H1 (cell line): ENCODE measurements around the gene FARS2. TPM values are rescaled to one million over a fixed set of nuclear protein-coding genes. Genes with fewer than 3 reads are reported as not detected.

ENCODE experiments used
- CTCF ChIA-PET: fragments of 300-600 bp; sonication (Branson Sonifier 250); formaldehyde crosslinking; loops from one replicate; lab custom pipeline; 2021; ENCODE audit not compliant: partially characterized antibody; lab: Charles Lee
- POLR2A ChIA-PET: fragments of 300-600 bp; sonication (Branson Sonifier 250); formaldehyde crosslinking; loops from one replicate; lab custom pipeline; 2021; ENCODE audit warnings: inconsistent platforms; ENCODE audit not compliant: partially characterized antibody; lab: Charles Lee
- DNase-seq, 2 experiments: peaks; one replicate each; pipeline versions ENCODE4 v3.0.0 to v3.0.0-alpha.2; 2010 to 2022; ENCODE audit warnings: low spot score in 2 of 2, low read depth in 1 of 2, mixed read lengths in 1 of 2
- FAIRE-seq: peaks from 2 replicates; lab custom pipeline; 2011; peaks lifted over from hg19 to GRCh38; lab: Jason Lieb, UNC
- H2AFZ ChIP-seq: 2 replicates; pipeline ENCODE4 v1.8.1; 2012; ENCODE audit warnings: low read length, inconsistent platforms
- H2AK5ac ChIP-seq: 2 replicates; pipeline ENCODE4 v1.6.1; 2013; ENCODE audit warnings: low read depth, low read length
- H2BK120ac ChIP-seq: replicated peaks from 2 replicates; pipeline ENCODE3; 2013; ENCODE audit warnings: low read depth, low read length, inconsistent platforms
- H2BK12ac ChIP-seq: 2 replicates; pipeline ENCODE4 v1.6.1; 2013; ENCODE audit warnings: low read depth, low read length
- H2BK15ac ChIP-seq: 2 replicates; pipeline ENCODE4 v1.6.1; 2013; ENCODE audit warnings: low read length
- H2BK20ac ChIP-seq: 2 replicates; pipeline ENCODE4 v1.6.1; 2013; ENCODE audit warnings: low read length
- H2BK5ac ChIP-seq: 2 replicates; pipeline ENCODE4 v1.6.1; 2013; ENCODE audit warnings: low read depth, low read length
- H3K14ac ChIP-seq: 2 replicates; pipeline ENCODE4 v1.6.1; 2013; ENCODE audit warnings: inconsistent platforms; ENCODE audit not compliant: insufficient read length
- H3K18ac ChIP-seq: 2 replicates; pipeline ENCODE4 v1.6.1; 2013; ENCODE audit warnings: low read length; ENCODE audit errors: extremely low read depth
- H3K23ac ChIP-seq: 2 replicates; pipeline ENCODE4 v1.6.1; 2013; ENCODE audit warnings: inconsistent platforms; ENCODE audit not compliant: insufficient read length
- H3K23me2 ChIP-seq: 2 replicates; pipeline ENCODE4 v1.6.1; 2013; ENCODE audit warnings: low read depth, low read length
- H3K27ac ChIP-seq: 2 replicates; pipeline ENCODE4 v1.6.1; 2011; ENCODE audit warnings: low read depth, low read length, inconsistent platforms
- H3K27me3 ChIP-seq, 4 experiments: replicated peaks in 1 of 4; 1 replicate in 1 of 4; 2 replicates in 3 of 4; pipeline versions ENCODE4 v1.6.1 to v1.8.1; 2011 to 2013; ENCODE audit warnings: low read length in 3 of 4, mild to moderate bottlenecking in 3 of 4, inconsistent platforms in 2 of 4, mixed read lengths in 2 of 4, moderate library complexity in 1 of 4; ENCODE audit not compliant: control insufficient read depth in 3 of 4, insufficient read depth in 3 of 4; ENCODE audit errors: extremely low read depth in 1 of 4
- H3K36me3 ChIP-seq, 4 experiments: 2 replicates each; pipeline versions ENCODE4 v1.6.1 to v1.8.1; 2011 to 2013; ENCODE audit warnings: mild to moderate bottlenecking in 4 of 4, low read length in 3 of 4, moderate library complexity in 2 of 4, control low read depth in 1 of 4, inconsistent platforms in 1 of 4; ENCODE audit not compliant: insufficient read depth in 4 of 4, control insufficient read depth in 2 of 4
- H3K4ac ChIP-seq: replicated peaks from 2 replicates; pipeline ENCODE3; 2013; ENCODE audit warnings: low read length, low read depth, mixed read lengths, inconsistent platforms; ENCODE audit not compliant: insufficient read length
- H3K4me1 ChIP-seq, 4 experiments: replicated peaks in 1 of 4; 1 replicate in 1 of 4; 2 replicates in 3 of 4; pipeline versions ENCODE4 v1.6.1 to v1.8.1; 2011 to 2013; ENCODE audit warnings: low read length in 3 of 4, inconsistent platforms in 2 of 4, mixed read lengths in 1 of 4; ENCODE audit not compliant: insufficient read depth in 4 of 4, control insufficient read depth in 3 of 4
- H3K4me2 ChIP-seq, 2 experiments: 2 replicates each; pipeline versions ENCODE4 v1.6.1 to v1.8.1; 2011 to 2013; ENCODE audit warnings: low read depth in 2 of 2, low read length in 2 of 2, control low read depth in 1 of 2, inconsistent platforms in 1 of 2, mild to moderate bottlenecking in 1 of 2; ENCODE audit not compliant: insufficient read depth in 1 of 2
- H3K4me3 ChIP-seq, 4 experiments: fragments of 200-600, 300-600 bp in 1 of 4; sonication (generic), shearing (Covaris generic), sonication (Bioruptor Twin) in 1 of 4; 2 replicates each; pipeline versions ENCODE4 v1.5.1 to v1.8.1; 2011 to 2016; ENCODE audit warnings: low read length in 4 of 4, low read depth in 3 of 4, control low read depth in 2 of 4, inconsistent platforms in 2 of 4, mild to moderate bottlenecking in 2 of 4, mixed read lengths in 1 of 4, moderate library complexity in 1 of 4; ENCODE audit not compliant: insufficient read depth in 2 of 4; ENCODE audit errors: extremely low read depth in 1 of 4
- H3K56ac ChIP-seq: replicated peaks from 2 replicates; pipeline ENCODE3; 2013; ENCODE audit warnings: low read depth, mild to moderate bottlenecking, mixed read lengths, low read length, inconsistent platforms; ENCODE audit not compliant: insufficient read length
- H3K79me1 ChIP-seq: 2 replicates; pipeline ENCODE4 v1.6.1; 2013; ENCODE audit warnings: low read depth, low read length, control low read depth
- H3K79me2 ChIP-seq, 2 experiments: 2 replicates each; pipeline versions ENCODE4 v1.6.1 to v1.8.1; 2012 to 2013; ENCODE audit warnings: low read length in 2 of 2, mild to moderate bottlenecking in 2 of 2, inconsistent platforms in 1 of 2; ENCODE audit not compliant: insufficient read depth in 2 of 2, control insufficient read depth in 1 of 2
- H3K9ac ChIP-seq, 4 experiments: replicated peaks in 1 of 4; 1 replicate in 1 of 4; 2 replicates in 3 of 4; pipeline versions ENCODE4 v1.6.1 to v1.8.1; 2011 to 2013; ENCODE audit warnings: low read depth in 3 of 4, low read length in 3 of 4, control low read depth in 2 of 4, mild to moderate bottlenecking in 2 of 4, moderate library complexity in 2 of 4, inconsistent platforms in 1 of 4; ENCODE audit errors: extremely low read depth in 1 of 4
- H3K9me3 ChIP-seq, 2 experiments: 2 replicates each; pipeline versions ENCODE4 v1.6.1 to v1.8.1; 2012 to 2013; ENCODE audit warnings: mild to moderate bottlenecking in 2 of 2, moderate library complexity in 2 of 2, control low read depth in 1 of 2, inconsistent platforms in 1 of 2, low read depth in 1 of 2, low read length in 1 of 2, mixed read lengths in 1 of 2; ENCODE audit not compliant: insufficient read depth in 2 of 2
- H4K20me1 ChIP-seq, 2 experiments: replicated peaks in 1 of 2; 2 replicates each; pipeline versions ENCODE3 to v1.8.1; 2011 to 2013; ENCODE audit warnings: inconsistent platforms in 2 of 2, low read length in 2 of 2, mild to moderate bottlenecking in 1 of 2; ENCODE audit not compliant: insufficient read depth in 2 of 2, control insufficient read depth in 1 of 2
- H4K5ac ChIP-seq: 2 replicates; pipeline ENCODE4 v1.6.1; 2013; ENCODE audit warnings: low read length, low read depth, mixed read lengths, inconsistent platforms; ENCODE audit not compliant: insufficient read length
- H4K8ac ChIP-seq: 2 replicates; pipeline ENCODE4 v1.8.0; 2013; ENCODE audit warnings: mild to moderate bottlenecking, moderate library complexity, low read length, inconsistent platforms; ENCODE audit not compliant: insufficient read depth; ENCODE audit errors: extremely low read depth
- H4K91ac ChIP-seq: replicated peaks from 2 replicates; pipeline ENCODE3; 2013; ENCODE audit warnings: low read length, mixed read lengths, inconsistent platforms; ENCODE audit not compliant: insufficient read length
- BRCA1 ChIP-seq: IDR thresholded peaks from 2 replicates; pipeline ENCODE4 v1.6.1; 2012; ENCODE audit warnings: low read depth, low read length, improper control_type of control experiment
- CREB1 ChIP-seq: IDR thresholded peaks from 2 replicates; pipeline ENCODE4 v1.6.1; 2012; ENCODE audit warnings: inconsistent platforms
- CTCF ChIP-seq, 3 experiments: IDR thresholded peaks; 1 replicate in 2 of 3; 2 replicates in 1 of 3; pipeline versions ENCODE4 v1.5.1 to v1.6.1; 2011; ENCODE audit warnings: low read length in 3 of 3, mild to moderate bottlenecking in 3 of 3, inconsistent platforms in 2 of 3, low read depth in 1 of 3, moderate library complexity in 1 of 3; ENCODE audit not compliant: insufficient read depth in 1 of 3; ENCODE audit errors: control extremely low read depth in 1 of 3
- MAFK ChIP-seq: IDR thresholded peaks from 2 replicates; pipeline ENCODE4 v1.6.1; 2012; ENCODE audit warnings: low read depth, mild to moderate bottlenecking, improper control_type of control experiment, low read length
- NANOG ChIP-seq: IDR thresholded peaks from 2 replicates; pipeline ENCODE4 v1.6.1; 2011; ENCODE audit warnings: low read length, low read depth, mild to moderate bottlenecking, inconsistent platforms; ENCODE audit not compliant: insufficient read depth, poor library complexity, severe bottlenecking
- RBBP5 ChIP-seq: IDR thresholded peaks from 2 replicates; pipeline ENCODE4 v1.7.1; 2012; ENCODE audit warnings: low read depth, mild to moderate bottlenecking, inconsistent platforms, low read length, moderate library complexity, borderline replicate concordance
- SAP30 ChIP-seq: fragments of 300-600 bp; sonication (generic); IDR thresholded peaks from 2 replicates; pipeline ENCODE4 v1.7.1; 2012; ENCODE audit warnings: low read length, moderate library complexity, mild to moderate bottlenecking, inconsistent platforms; ENCODE audit not compliant: insufficient read depth, insufficient replicate concordance
- SP1 ChIP-seq: IDR thresholded peaks from 2 replicates; pipeline ENCODE4 v1.6.1; 2011; ENCODE audit warnings: low read depth, low read length
- TBP ChIP-seq: IDR thresholded peaks from 2 replicates; pipeline ENCODE4 v1.6.1; 2011; ENCODE audit warnings: low read depth, low read length, improper control_type of control experiment
- YY1 ChIP-seq: IDR thresholded peaks from 2 replicates; pipeline ENCODE4 v1.6.1; 2011; ENCODE audit warnings: low read depth, mild to moderate bottlenecking, low read length
- WGBS, 2 experiments: shearing (Covaris generic) in 1 of 2; methylation state at CpG; one replicate each; pipeline versions ENCODE4 v1.1.6 to v1.1.7; 2013 to 2015; ENCODE audit warnings: low lambda C conversion rate in 2 of 2, mixed read lengths in 2 of 2, inconsistent platforms in 1 of 2, low coverage in 1 of 2, missing lambda C conversion rate in 1 of 2; ENCODE audit not compliant: insufficient replicate concordance in 2 of 2, insufficient coverage in 1 of 2, insufficient read length in 1 of 2; ENCODE audit errors: extremely low coverage in 1 of 2, missing lambda C conversion rate in 1 of 2; 5-methylcytosine and 5-hydroxymethylcytosine counted together
- polyA plus RNA-seq, 7 experiments: library from polyadenylated mRNA; depleted of rRNA in 3 of 7; stranded (reverse) in 5 of 7; unstranded in 2 of 7; fragments of >200 nt in 5 of 7; fragments of 200-250 nt in 2 of 7; gene quantifications; 1 replicate in 5 of 7; 2 replicates in 1 of 7; 4 replicates in 1 of 7; pipeline versions ENCODE4 v1.2.1 to v1.2.3, GENCODE V29; 2011 to 2013; ENCODE audit warnings: missing spikeins in 2 of 7, mixed read lengths in 2 of 7
- total RNA-seq: library from RNA; stranded (reverse); fragmentation: NEBNext Ultra II Directional; extraction: Animal tissue kit (Norgen Biotek cat#: 25700); gene quantifications from 2 replicates; pipeline ENCODE4 v1.2.1, GENCODE V29; 2021
- TF ChIP-seq, protein P1 (sequence below): IDR thresholded peaks from 2 replicates; pipeline ENCODE4 v1.6.1; 2011; ENCODE audit warnings: low read depth, mild to moderate bottlenecking, low read length; ENCODE audit not compliant: insufficient read depth

The FARS2 gene
- total and polyA plus RNA-seq, 2 of the 8 experiments (the other 6 are each of a cell fraction or from before 2014, with no cell fraction given), result 11.7 to 14.4 TPM

GRCh38 chr6:5638666-5639065 is 377.4 kb downstream of the FARS2 start:
- H4K91ac ChIP-seq, result no peak overlapping the region
- H2BK15ac ChIP-seq, result no peak overlapping the region
- H3K4me3 ChIP-seq, result no peak overlapping the region
- H3K36me3 ChIP-seq, result no peaks in the 10 kb centered on the region; a peak in 1 of 8 replicates
- FAIRE-seq (no peak), DNase-seq (no peak)
- CTCF ChIA-PET, result interaction anchor here (1.2 kb wide), 1 partner anchor 74 kb away, joined by 3 read pairs; no protein-coding TSS in a partner anchor
- H3K9me3 ChIP-seq, result peaks cover 12% of the 10 kb centered on the region in 2 experiments
- H4K8ac ChIP-seq, result no peak overlapping the region; the same call in 1 of the 2 replicates
- no peak overlapping the region for H3K23ac ChIP-seq
- H4K20me1 ChIP-seq, result no peaks in the 10 kb centered on the region
- H2BK120ac ChIP-seq, result no peak overlapping the region
- POLR2A ChIA-PET, result no interaction called here
- H4K5ac ChIP-seq, result no peak overlapping the region
- H3K4me1 ChIP-seq, result no peaks in the 10 kb centered on the region; a peak in 1 of 7 replicates
- H3K79me1 ChIP-seq, result no peaks in the 10 kb centered on the region
- H3K79me2 ChIP-seq, result no peaks in the 10 kb centered on the region
- H2BK5ac ChIP-seq, result no peak overlapping the region
- no peak overlapping the region for H3K18ac ChIP-seq
- H3K27ac ChIP-seq, result no peak overlapping the region
- H2BK20ac ChIP-seq, result no peak overlapping the region
- H3K56ac ChIP-seq, result no peak overlapping the region
- no peak overlapping the region for H3K9ac ChIP-seq
- H2AK5ac ChIP-seq, result no peak overlapping the region
- whole genome bisulfite sequencing, 2 experiments, result 88% methylated on average over 8 of the region's 8 CpGs; no CpG with 5 or more reads in 1 of the 2 experiments
- no peak overlapping the region for H3K4ac ChIP-seq
- no peak overlapping the region for H2AFZ ChIP-seq
- no peak overlapping the region for H3K4me2 ChIP-seq
- no peak overlapping the region for H2BK12ac ChIP-seq
- H3K27me3 ChIP-seq, result no peaks in the 10 kb centered on the region
- H3K23me2 ChIP-seq, result no peaks in the 10 kb centered on the region
- H3K14ac ChIP-seq, result no peak overlapping the region
- TF ChIP-seq, protein P1, sequence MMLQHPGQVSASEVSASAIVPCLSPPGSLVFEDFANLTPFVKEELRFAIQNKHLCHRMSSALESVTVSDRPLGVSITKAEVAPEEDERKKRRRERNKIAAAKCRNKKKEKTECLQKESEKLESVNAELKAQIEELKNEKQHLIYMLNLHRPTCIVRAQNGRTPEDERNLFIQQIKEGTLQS, result no peak
- no peak for TF ChIP-seq RBBP5
- no peak for TF ChIP-seq SP1
- TF ChIP-seq NANOG, result no peak
- no peak for TF ChIP-seq BRCA1
- no peak for TF ChIP-seq MAFK
- no peak for TF ChIP-seq SAP30
- no peak for TF ChIP-seq CTCF (IDR thresholded peaks at IDR 0.05; ENCODE audit: control extremely low read depth in 1 of 3, insufficient read depth in 1 of 3, low read depth in 1 of 3, low read length in 3 of 3)
- no peak for TF ChIP-seq CREB1
- TF ChIP-seq YY1, result no peak
- TF ChIP-seq TBP, result no peak
